Vagina (tissue), 2 donors: ENCODE measurements around the gene TRIM65. TPM values are rescaled to one million over a fixed set of nuclear protein-coding genes. Genes with fewer than 3 reads are reported as not detected.

Experiments
- DNase-seq, 2 donors: peaks; one replicate each; pipeline ENCODE4 v3.0.0-alpha.2; 2017; ENCODE audit errors: extremely low spot score in 2 of 2
- H3K27ac ChIP-seq: fragments of 200-600 bp; sonication (generic); one replicate; pipeline ENCODE4 v1.5.1; 2019
- H3K27me3 ChIP-seq: fragments of 200-600 bp; sonication (generic); one replicate; pipeline ENCODE4 v1.5.1; 2019
- H3K36me3 ChIP-seq, 2 donors: fragments of 200-600 bp; sonication (generic); one replicate each; pipeline ENCODE4 v1.5.1; 2017 to 2019
- H3K4me1 ChIP-seq: fragments of 200-600 bp; sonication (generic); one replicate; pipeline ENCODE4 v1.5.1; 2019
- H3K4me3 ChIP-seq, 2 donors: fragments of 200-600 bp; sonication (generic); 1 replicate in 1 of 2; 2 replicates in 1 of 2; pipeline ENCODE4 v1.5.1; 2016 to 2019
- H3K9me3 ChIP-seq: fragments of 200-600 bp; sonication (generic); one replicate; pipeline ENCODE4 v1.5.1; 2019
- POLR2A ChIP-seq, 2 donors: fragments of 450-650 bp; IDR thresholded peaks; one replicate each; pipeline ENCODE4 v1.6.1; 2017; ENCODE audit warnings: antibody characterized with exemption in 2 of 2, mild to moderate bottlenecking in 2 of 2, moderate library complexity in 2 of 2
- POLR2AphosphoS5 ChIP-seq, 2 donors: sonication (generic); formaldehyde crosslinking; IDR thresholded peaks; one replicate each; pipeline ENCODE4 v1.9.0; 2017; ENCODE audit warnings: antibody characterized with exemption in 2 of 2, mild to moderate bottlenecking in 2 of 2, low read depth in 1 of 2; ENCODE audit not compliant: insufficient read depth in 1 of 2
- intact Hi-C: fragments of 100-400 bp; cut with DNase I; formaldehyde crosslinking; loops from one replicate; pipeline ENCODE4 v1.15.1; 2023
- total RNA-seq: library from RNA; depleted of rRNA; stranded (reverse); fragments of >200 nt; gene quantifications from one replicate; pipeline ENCODE4 v1.2.3, GENCODE V29; 2016
- TF ChIP-seq, protein P1 (sequence below), 3 experiments: fragments of 450-650 bp in 2 of 3; fragments of 200-600 bp in 1 of 3; sonication (generic) in 1 of 3; IDR thresholded peaks; one replicate each; pipeline ENCODE4 v1.5.1; 2017 to 2019; ENCODE audit warnings: antibody characterized with exemption in 3 of 3, mild to moderate bottlenecking in 2 of 3, moderate library complexity in 2 of 3

TRIM65 gene
- total RNA-seq, 1 donor from 2014 or later = 59.9 TPM

DNA sequence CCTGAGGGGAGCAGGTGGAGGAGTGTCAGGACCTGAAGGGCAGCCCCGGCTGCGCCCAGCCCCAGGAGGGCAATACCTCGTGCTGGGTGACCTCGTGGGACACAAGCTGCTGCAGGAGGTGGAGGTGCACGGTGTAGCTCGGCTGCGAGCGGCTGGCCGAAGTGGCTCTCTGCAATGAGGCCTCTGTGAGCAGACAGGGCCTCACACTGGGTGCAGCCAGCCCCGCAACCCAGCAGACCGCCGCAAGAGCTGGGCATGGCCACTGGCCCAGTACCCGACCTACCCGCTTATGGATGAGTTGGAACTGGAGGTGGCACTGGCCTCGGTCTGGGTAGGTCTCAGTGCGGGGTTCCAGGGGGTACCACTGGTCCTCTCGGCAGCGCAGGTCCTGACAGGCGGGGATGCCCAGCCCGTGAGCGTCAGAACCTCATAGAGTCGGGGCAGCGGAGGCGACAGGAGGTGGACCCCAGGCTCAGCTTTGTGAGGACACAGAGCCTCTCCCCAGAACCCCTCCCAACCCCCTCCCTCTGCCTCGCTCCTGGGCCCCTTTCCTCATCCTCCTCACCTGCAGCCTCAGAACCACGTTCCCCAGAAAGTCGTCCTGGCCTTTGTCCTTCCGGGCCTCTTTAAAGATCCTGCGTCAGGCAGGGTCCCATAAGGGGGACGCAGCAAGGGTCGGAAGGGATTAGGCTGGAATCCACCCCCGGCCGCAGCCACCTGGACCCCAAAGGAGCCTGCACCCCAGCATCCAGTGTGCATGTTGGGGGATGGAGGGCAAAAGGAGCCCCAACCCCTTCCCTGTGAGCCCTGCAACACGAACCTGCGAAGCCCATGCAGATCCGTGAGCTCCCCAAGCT is 56.6 kb downstream of the TRIM65 start:
- TF ChIP-seq POLR2A (IDR thresholded peaks at IDR 0.05) = no peak
- no peak for TF ChIP-seq POLR2AphosphoS5 (IDR thresholded peaks at IDR 0.05; ENCODE audit: insufficient read depth in 1 of 2, low read depth in 1 of 2)
- TF ChIP-seq, protein P1, sequence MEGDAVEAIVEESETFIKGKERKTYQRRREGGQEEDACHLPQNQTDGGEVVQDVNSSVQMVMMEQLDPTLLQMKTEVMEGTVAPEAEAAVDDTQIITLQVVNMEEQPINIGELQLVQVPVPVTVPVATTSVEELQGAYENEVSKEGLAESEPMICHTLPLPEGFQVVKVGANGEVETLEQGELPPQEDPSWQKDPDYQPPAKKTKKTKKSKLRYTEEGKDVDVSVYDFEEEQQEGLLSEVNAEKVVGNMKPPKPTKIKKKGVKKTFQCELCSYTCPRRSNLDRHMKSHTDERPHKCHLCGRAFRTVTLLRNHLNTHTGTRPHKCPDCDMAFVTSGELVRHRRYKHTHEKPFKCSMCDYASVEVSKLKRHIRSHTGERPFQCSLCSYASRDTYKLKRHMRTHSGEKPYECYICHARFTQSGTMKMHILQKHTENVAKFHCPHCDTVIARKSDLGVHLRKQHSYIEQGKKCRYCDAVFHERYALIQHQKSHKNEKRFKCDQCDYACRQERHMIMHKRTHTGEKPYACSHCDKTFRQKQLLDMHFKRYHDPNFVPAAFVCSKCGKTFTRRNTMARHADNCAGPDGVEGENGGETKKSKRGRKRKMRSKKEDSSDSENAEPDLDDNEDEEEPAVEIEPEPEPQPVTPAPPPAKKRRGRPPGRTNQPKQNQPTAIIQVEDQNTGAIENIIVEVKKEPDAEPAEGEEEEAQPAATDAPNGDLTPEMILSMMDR (IDR thresholded peaks at IDR 0.05) = no peak
- Histone ChIP-seq H3K9me3 (no peaks in the 10 kb centered on the region), H3K36me3 (no peaks in the 10 kb centered on the region), H3K27ac (no peak overlapping the region), H3K4me1 (peaks cover 10% of the 10 kb centered on the region), H3K27me3 (no peaks in the 10 kb centered on the region), H3K4me3 (no peak overlapping the region)
- no peak for DNase-seq
- intact Hi-C loops = no loop called here

Other genes starting within 250 kb of the TRIM65 start
- gene RECQL5, start 229.8 kb downstream of the TRIM65 start, total RNA-seq = 44.0 TPM
- 79.1 TPM for gene SAP30BP, start 229.6 kb downstream of the TRIM65 start, total RNA-seq
- 169 TPM for gene ITGB4, start 175.5 kb downstream of the TRIM65 start, total RNA-seq
- gene GALK1, start 131.8 kb downstream of the TRIM65 start, total RNA-seq = 18.4 TPM
- gene UNK, start 112.1 kb downstream of the TRIM65 start, total RNA-seq = 35.1 TPM
- 32.7 TPM for gene UNC13D, start 52.5 kb downstream of the TRIM65 start, total RNA-seq
- 54.3 TPM for gene WBP2, start 41.6 kb downstream of the TRIM65 start, total RNA-seq
- 63.3 TPM for gene TRIM47, start 18.4 kb downstream of the TRIM65 start, total RNA-seq
- gene MRPL38, start 7.9 kb upstream of the TRIM65 start, total RNA-seq = 67.8 TPM
- 13.0 TPM for gene FBF1, start 44.1 kb upstream of the TRIM65 start, total RNA-seq
- gene ACOX1, start 82.2 kb upstream of the TRIM65 start, total RNA-seq = 50.6 TPM
- gene TEN1, start 82.3 kb upstream of the TRIM65 start, total RNA-seq = 10.3 TPM
- 3.2 TPM for gene CDK3, start 103.9 kb upstream of the TRIM65 start, total RNA-seq
- 115 TPM for gene EVPL, start 130.4 kb upstream of the TRIM65 start, total RNA-seq
- 52.8 TPM for gene SRP68, start 175.6 kb upstream of the TRIM65 start, total RNA-seq
- gene GALR2, start 177.8 kb upstream of the TRIM65 start, total RNA-seq = not detected
- gene ZACN, start 182.2 kb upstream of the TRIM65 start, total RNA-seq = not detected
- gene EXOC7, start 206.8 kb upstream of the TRIM65 start, total RNA-seq = 79.8 TPM
- not detected for gene FOXJ1, start 244.3 kb upstream of the TRIM65 start, total RNA-seq